AG04450 (cell line): Measurements from ENCODE around the gene SNED1. TPM values are rescaled to one million over a fixed set of nuclear protein-coding genes. Genes with fewer than 3 reads are reported as not detected.

Source experiments
- CTCF ChIA-PET: fragments of 300-600, 350-600 bp; formaldehyde crosslinking; extraction: SDS; loops from one replicate; lab custom pipeline; 2022; ENCODE audit warnings: antibody characterized with exemption, inconsistent platforms; lab: Charles Lee
- POLR2A ChIA-PET: fragments of 350-600 bp; formaldehyde crosslinking; extraction: SDS; loops from one replicate; lab custom pipeline; 2021; ENCODE audit warnings: antibody characterized with exemption, inconsistent platforms; lab: Yijun Ruan, JAX
- DNase-seq: peaks from one replicate; pipeline ENCODE4 v3.0.0-alpha.2; 2011; ENCODE audit warnings: low read depth, low spot score
- H3K27ac ChIP-seq: one replicate; pipeline ENCODE4 v1.5.1; 2012; ENCODE audit warnings: low read depth, low read length, control low read depth
- H3K27me3 ChIP-seq: one replicate; pipeline ENCODE4 v1.6.0; 2012; ENCODE audit warnings: low read length; ENCODE audit not compliant: control insufficient read depth, insufficient read depth
- H3K4me3 ChIP-seq: 2 replicates; pipeline ENCODE4 v1.5.1; 2011; ENCODE audit warnings: mild to moderate bottlenecking, low read depth, low read length, control low read depth
- H3K9me3 ChIP-seq: 2 replicates; pipeline ENCODE4 v1.5.1; 2012; ENCODE audit warnings: low read length; ENCODE audit not compliant: control insufficient read depth, insufficient read depth
- polyA plus RNA-seq: library from polyadenylated mRNA; depleted of rRNA; stranded (reverse); fragments of >200 nt; gene quantifications from 2 replicates; pipeline ENCODE4 v1.2.3, GENCODE V29; 2011
- TF ChIP-seq, protein P1 (sequence below): IDR thresholded peaks from 2 replicates; pipeline ENCODE4 v1.5.1; 2011; ENCODE audit warnings: low read depth, low read length, control low read depth, inconsistent platforms

Gene SNED1
- polyA plus RNA-seq, 1 experiment = 1.6 TPM

DNA sequence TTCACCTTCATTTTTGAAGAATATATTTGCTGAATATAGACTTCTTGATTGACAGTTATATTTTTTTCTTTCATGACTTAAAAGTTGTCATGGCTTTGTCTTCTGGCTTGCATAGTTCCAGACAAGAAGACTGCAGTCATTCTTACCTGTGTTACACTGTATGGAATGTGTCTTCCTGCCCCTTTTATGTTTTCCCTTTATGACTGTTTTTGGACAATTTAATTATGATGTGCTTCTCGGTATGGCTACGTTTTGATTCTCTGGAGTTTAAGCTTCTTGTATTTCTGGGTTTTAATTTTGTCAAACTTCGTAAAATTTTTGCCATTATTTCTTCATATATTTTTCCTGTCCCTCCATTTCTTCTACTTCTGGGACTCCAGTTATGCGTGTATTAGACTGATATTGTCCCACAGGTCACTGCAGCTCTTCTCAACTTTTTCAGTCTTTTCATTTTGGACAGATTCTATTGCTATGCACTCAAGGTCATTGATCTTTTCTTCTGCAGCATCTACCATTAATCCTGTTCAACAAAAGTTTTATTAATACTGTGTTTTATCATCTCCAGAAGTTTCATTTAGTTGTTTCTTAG lies 86.5 kb downstream of the SNED1 start:
- CTCF ChIA-PET = interaction anchor here (1.2 kb wide), 1 partner anchor 234 kb away, joined by 3 read pairs; no protein-coding TSS in a partner anchor
- Histone ChIP-seq H3K27ac (no peak overlapping the region), H3K27me3 (no peaks in the 10 kb centered on the region), H3K4me3 (no peak overlapping the region), H3K9me3 (no peaks in the 10 kb centered on the region; the same call in 1 of the 2 replicates)
- TF ChIP-seq, protein P1, sequence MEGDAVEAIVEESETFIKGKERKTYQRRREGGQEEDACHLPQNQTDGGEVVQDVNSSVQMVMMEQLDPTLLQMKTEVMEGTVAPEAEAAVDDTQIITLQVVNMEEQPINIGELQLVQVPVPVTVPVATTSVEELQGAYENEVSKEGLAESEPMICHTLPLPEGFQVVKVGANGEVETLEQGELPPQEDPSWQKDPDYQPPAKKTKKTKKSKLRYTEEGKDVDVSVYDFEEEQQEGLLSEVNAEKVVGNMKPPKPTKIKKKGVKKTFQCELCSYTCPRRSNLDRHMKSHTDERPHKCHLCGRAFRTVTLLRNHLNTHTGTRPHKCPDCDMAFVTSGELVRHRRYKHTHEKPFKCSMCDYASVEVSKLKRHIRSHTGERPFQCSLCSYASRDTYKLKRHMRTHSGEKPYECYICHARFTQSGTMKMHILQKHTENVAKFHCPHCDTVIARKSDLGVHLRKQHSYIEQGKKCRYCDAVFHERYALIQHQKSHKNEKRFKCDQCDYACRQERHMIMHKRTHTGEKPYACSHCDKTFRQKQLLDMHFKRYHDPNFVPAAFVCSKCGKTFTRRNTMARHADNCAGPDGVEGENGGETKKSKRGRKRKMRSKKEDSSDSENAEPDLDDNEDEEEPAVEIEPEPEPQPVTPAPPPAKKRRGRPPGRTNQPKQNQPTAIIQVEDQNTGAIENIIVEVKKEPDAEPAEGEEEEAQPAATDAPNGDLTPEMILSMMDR = no peak
- DNase-seq = no peak
- POLR2A ChIA-PET = no interaction called here

DNA sequence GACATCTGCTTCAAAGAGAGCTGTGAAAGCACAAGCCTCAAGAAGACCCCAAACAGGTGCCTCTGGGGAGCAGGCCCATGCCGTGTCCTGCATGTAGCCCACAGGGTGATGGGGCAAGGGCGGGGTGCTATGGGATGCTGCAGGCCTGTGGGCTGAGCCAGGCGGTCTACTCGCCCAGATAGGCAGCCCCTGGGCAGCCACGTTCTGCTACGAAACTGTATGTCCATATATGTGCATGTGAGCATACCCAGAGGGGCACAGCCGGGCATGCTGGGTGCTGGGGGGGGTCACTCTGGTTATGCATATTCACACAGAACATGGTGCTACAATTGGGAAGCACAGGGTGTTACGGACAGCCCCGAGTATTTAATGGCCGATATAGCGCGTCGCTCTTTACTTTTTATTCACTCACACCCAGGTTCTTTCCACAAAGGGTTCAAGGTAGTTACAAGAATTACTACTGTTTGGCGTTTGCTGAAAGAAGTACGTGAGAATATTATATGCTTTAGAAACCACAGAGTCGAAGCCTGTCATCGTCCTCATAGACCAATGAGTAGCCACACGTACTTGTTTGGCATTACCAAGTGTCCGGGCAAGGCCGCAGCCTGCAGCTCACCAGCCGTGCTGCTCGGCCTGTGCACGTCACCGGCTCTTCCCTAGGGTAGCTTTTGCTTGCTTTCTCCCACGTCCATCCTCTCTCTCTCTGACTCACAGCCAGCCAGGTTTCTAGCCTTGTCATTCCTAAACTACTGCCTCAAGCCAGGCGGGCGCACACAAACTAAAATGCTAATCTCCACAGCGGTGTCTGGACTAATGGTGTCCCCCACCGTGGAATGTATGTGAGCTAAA lies 89.2 kb downstream of the SNED1 start:
- no peak overlapping the region for H3K4me3 ChIP-seq
- POLR2A ChIA-PET = no interaction called here
- no peaks in the 10 kb centered on the region for H3K27me3 ChIP-seq
- TF ChIP-seq, protein P1 = no peak
- no peak overlapping the region for H3K27ac ChIP-seq
- CTCF ChIA-PET = no interaction called here
- DNase-seq = no peak
- H3K9me3 ChIP-seq = no peaks in the 10 kb centered on the region; the same call in 1 of the 2 replicates

DNA sequence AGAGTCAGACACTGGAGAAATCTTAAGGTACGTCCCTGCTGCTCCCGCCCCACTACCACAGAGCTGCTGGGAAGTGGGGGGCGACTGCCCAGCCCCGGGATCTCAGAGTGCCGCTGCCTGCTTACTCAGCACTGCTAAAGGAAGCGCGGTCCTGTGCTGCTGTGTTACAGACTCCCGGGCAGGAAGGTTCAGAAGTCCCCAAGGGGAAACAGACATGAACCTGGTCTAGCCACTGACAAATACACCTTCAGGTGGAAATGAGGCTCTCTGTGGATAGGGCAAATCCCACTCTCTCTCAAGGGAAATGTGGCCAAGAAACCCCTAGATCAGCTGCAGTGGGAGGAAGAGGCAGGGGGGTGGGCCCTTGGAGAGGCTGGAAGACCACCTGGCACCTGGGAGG lies 90.0 kb downstream of the SNED1 start:
- DNase-seq = no peak
- CTCF ChIA-PET = interaction anchor here (2.1 kb wide), 1 partner anchor 10 kb away, joined by 7 read pairs; no protein-coding TSS in a partner anchor
- Histone ChIP-seq H3K4me3 (no peak overlapping the region), H3K9me3 (no peaks in the 10 kb centered on the region; the same call in 1 of the 2 replicates), H3K27ac (no peak overlapping the region), H3K27me3 (no peaks in the 10 kb centered on the region)
- POLR2A ChIA-PET = no interaction called here
- TF ChIP-seq, protein P1 = no peak

DNA sequence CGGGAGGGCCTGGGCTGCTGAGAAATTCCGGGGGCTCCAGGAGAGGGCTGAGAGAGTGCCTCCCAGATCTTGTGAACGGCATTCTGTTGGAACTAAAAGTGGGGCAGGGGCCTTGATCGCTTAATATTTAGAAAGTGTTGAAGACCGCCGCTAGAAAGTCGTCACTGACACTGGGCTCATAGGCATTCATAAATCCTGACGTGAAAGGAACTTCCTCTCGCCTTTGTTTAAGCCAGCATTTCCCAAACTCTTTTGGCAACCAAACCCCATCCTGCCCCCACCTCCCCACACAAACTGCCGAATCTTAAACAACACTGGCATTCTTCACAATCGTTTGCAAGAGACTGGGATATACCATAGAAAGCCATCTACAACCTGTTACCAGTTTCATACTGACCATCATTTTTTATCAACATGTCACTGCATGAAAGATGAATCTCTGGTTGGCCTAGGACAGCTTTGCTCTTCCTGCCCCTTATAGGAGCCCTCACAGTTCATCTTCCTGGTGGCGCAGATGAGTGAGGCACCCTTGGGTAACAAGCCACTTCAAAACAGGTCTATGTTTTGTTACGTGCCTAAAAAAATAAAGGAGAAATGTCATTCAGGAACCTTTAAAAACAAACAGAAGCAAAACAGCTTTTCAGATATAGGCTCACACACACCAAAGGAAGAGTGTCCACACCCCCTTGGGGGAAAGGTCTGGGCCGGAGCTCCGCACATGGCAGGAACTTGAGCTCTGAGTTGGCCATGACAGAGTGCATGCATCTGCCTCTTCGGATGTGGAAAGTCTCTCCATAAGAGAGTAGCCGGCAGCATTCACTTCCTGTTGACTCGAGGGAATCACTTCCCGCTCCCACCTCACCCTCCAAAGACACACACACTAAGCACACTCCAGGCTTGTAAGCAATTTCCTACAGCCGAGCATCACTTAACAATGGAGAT lies 90.6 kb downstream of the SNED1 start:
- no peak for DNase-seq
- Histone ChIP-seq H3K4me3 (no peak overlapping the region), H3K9me3 (no peaks in the 10 kb centered on the region; the same call in 1 of the 2 replicates), H3K27me3 (no peaks in the 10 kb centered on the region), H3K27ac (no peak overlapping the region)
- ChIA-PET POLR2A (interaction anchor here (0.5 kb wide), 1 partner anchor 174 kb away, joined by 3 read pairs; no protein-coding TSS in a partner anchor), CTCF (interaction anchor here (1.0 to 2.1 kb wide), 3 partner anchors 11 to 238 kb away, joined by 3 to 7 read pairs (median 7); no protein-coding TSS in a partner anchor)
- TF ChIP-seq, protein P1 = no peak
